Measurements from ENCODE around the gene NTS.

DNA sequence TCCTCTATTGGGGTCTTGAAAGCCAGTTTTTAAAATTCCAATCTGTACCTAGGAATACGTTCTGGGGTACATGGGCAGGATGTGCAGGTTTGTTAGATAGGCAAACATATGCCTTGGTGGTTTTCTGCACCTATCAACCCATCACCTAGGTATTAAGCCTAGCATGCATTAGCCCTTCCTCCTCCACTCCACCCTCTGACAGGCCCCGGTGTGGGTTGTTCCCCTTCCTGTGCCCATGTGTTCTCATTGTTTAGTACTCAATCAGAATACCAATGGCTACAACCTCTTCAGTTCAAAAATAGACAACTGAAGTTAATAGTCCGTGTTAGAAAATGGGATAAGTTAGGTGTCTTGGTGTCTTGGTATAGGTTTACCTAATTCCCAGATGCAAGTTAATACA, 3.4 kb downstream of the NTS start:
- no peak for TF ChIP-seq EZH2phosphoT487 (IDR thresholded peaks at IDR 0.05; ENCODE audit: insufficient read depth, low read depth)
- TF ChIP-seq EZH2 (IDR thresholded peaks at IDR 0.05; ENCODE audit: insufficient read depth, poor library complexity, severe bottlenecking), result no peak
